ENCODE results near the gene PTPRM.

- TF ChIP-seq ZNF274 (IDR thresholded peaks at IDR 0.05; ENCODE audit: low read depth, low read length) (no peak), YY1 (IDR thresholded peaks at IDR 0.05; ENCODE audit: insufficient read depth, insufficient read length) (no peak)
These were observed 733.8 kb downstream of the PTPRM start for GRCh38 chr18:8300751-8301410.
